ENCODE measurements around the gene DNAH10.

Gene DNAH10

GRCh38 chr12:123877968-123878367 lies 115.9 kb downstream of the DNAH10 start:
- peaks cover 2% of the 10 kb centered on the region for H3K27me3 ChIP-seq (ENCODE audit: insufficient read depth, insufficient read length)
- TF ChIP-seq SUZ12 (IDR thresholded peaks at IDR 0.05; ENCODE audit: extremely low read depth, insufficient read depth, insufficient read length), result no peak
- no peak for TF ChIP-seq YY1 (IDR thresholded peaks at IDR 0.05; ENCODE audit: insufficient read depth, insufficient read length)
- TF ChIP-seq ZNF274 (IDR thresholded peaks at IDR 0.05; ENCODE audit: low read depth, low read length), result no peak
- H3K9me3 ChIP-seq (ENCODE audit: insufficient read depth, low read length), result no peaks in the 10 kb centered on the region
- no peaks in the 10 kb centered on the region for H3K4me1 ChIP-seq (ENCODE audit: insufficient read depth, insufficient read length)
- no peak overlapping the region for H3K9ac ChIP-seq (ENCODE audit: insufficient read length, low read depth)
- no peak overlapping the region for H3K4me3 ChIP-seq (ENCODE audit: insufficient read length, low read depth)
- DNase-seq (ENCODE audit: low read depth, low spot score), result no peak
- H3K36me3 ChIP-seq (ENCODE audit: insufficient read depth, insufficient read length, low read length), result no peaks in the 10 kb centered on the region

DNA sequence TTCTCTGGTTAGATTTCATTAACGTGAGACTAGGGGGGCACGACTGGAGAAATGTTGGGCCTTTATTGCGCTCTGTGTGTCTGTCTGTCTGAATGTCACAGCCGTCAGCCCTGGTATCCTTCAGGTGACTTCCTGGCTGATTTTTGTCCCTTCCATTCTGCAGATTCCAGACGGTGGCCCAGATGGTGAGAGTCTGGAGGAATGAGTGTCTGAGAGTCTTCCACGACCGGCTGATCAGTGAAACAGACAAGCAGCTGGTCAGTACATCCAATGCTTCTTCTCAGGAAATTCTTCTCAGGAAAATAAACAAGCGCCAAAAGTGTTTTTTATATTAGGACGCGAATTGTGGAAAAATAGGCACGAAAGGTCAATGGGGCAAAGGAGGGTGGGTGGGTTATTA lies 117.0 kb downstream of the DNAH10 start:
- no peak overlapping the region for H3K9ac ChIP-seq (ENCODE audit: insufficient read length, low read depth)
- H3K4me1 ChIP-seq (ENCODE audit: insufficient read depth, insufficient read length), result no peaks in the 10 kb centered on the region
- H3K27me3 ChIP-seq (ENCODE audit: insufficient read depth, insufficient read length), result no peaks in the 10 kb centered on the region
- H3K36me3 ChIP-seq (ENCODE audit: insufficient read depth, insufficient read length, low read length), result no peaks in the 10 kb centered on the region
- DNase-seq (ENCODE audit: low read depth, low spot score), result no peak
- no peaks in the 10 kb centered on the region for H3K9me3 ChIP-seq (ENCODE audit: insufficient read depth, low read length)
- TF ChIP-seq ZNF274 (IDR thresholded peaks at IDR 0.05; ENCODE audit: low read depth, low read length), result no peak
- H3K4me3 ChIP-seq (ENCODE audit: insufficient read length, low read depth), result no peak overlapping the region

DNA sequence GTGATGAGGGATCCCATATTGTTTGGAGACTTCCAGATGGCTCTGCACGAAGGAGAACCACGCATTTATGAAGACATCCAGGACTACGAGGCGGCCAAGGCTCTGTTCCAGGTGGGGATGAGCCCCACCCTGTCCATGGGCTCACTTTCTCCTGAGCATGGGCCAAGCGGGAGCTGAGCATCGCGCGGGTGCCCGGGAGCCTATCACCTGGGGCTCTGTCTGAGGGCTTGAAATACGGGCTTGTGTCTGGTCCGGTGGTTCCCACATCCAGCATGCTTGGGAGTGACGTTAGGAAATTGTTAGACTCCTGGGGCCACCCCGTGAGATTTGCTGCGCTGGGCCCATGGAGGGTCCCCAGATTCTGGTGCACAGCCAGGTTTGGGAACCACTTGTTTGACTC lies 117.6 kb downstream of the DNAH10 start:
- TF ChIP-seq YY1 (IDR thresholded peaks at IDR 0.05; ENCODE audit: insufficient read depth, insufficient read length), result no peak
- no peak for TF ChIP-seq SUZ12 (IDR thresholded peaks at IDR 0.05; ENCODE audit: extremely low read depth, insufficient read depth, insufficient read length)
- no peak for TF ChIP-seq ZNF274 (IDR thresholded peaks at IDR 0.05; ENCODE audit: low read depth, low read length)
- DNase-seq (ENCODE audit: low read depth, low spot score), result no peak
- H3K4me3 ChIP-seq (ENCODE audit: insufficient read length, low read depth), result no peak overlapping the region
- H3K9me3 ChIP-seq (ENCODE audit: insufficient read depth, low read length), result no peaks in the 10 kb centered on the region
- no peak overlapping the region for H3K9ac ChIP-seq (ENCODE audit: insufficient read length, low read depth)
- no peaks in the 10 kb centered on the region for H3K36me3 ChIP-seq (ENCODE audit: insufficient read depth, insufficient read length, low read length)
- no peaks in the 10 kb centered on the region for H3K4me1 ChIP-seq (ENCODE audit: insufficient read depth, insufficient read length)
- no peaks in the 10 kb centered on the region for H3K27me3 ChIP-seq (ENCODE audit: insufficient read depth, insufficient read length)

GRCh38 chr12:123882161-123882705 lies 120.1 kb downstream of the DNAH10 start:
- no peak overlapping the region for H3K4me3 ChIP-seq (ENCODE audit: insufficient read length, low read depth)
- H3K9me3 ChIP-seq (ENCODE audit: insufficient read depth, low read length), result no peaks in the 10 kb centered on the region
- no peaks in the 10 kb centered on the region for H3K4me1 ChIP-seq (ENCODE audit: insufficient read depth, insufficient read length)
- no peak for DNase-seq (ENCODE audit: low read depth, low spot score)
- TF ChIP-seq YY1 (IDR thresholded peaks at IDR 0.05; ENCODE audit: insufficient read depth, insufficient read length) (no peak), SUZ12 (IDR thresholded peaks at IDR 0.05; ENCODE audit: extremely low read depth, insufficient read depth, insufficient read length) (no peak), ZNF274 (IDR thresholded peaks at IDR 0.05; ENCODE audit: low read depth, low read length) (no peak)
- no peaks in the 10 kb centered on the region for H3K36me3 ChIP-seq (ENCODE audit: insufficient read depth, insufficient read length, low read length)
- peaks cover 5% of the 10 kb centered on the region for H3K27me3 ChIP-seq (ENCODE audit: insufficient read depth, insufficient read length)
- no peak overlapping the region for H3K9ac ChIP-seq (ENCODE audit: insufficient read length, low read depth)

- TF ChIP-seq SUZ12 (IDR thresholded peaks at IDR 0.05; ENCODE audit: extremely low read depth, insufficient read depth, insufficient read length) (no peak), ZNF274 (IDR thresholded peaks at IDR 0.05; ENCODE audit: low read depth, low read length) (no peak), YY1 (IDR thresholded peaks at IDR 0.05; ENCODE audit: insufficient read depth, insufficient read length) (no peak)
- Histone ChIP-seq H3K27me3 (ENCODE audit: insufficient read depth, insufficient read length) (peaks cover 7% of the 10 kb centered on the region), H3K36me3 (ENCODE audit: insufficient read depth, insufficient read length, low read length) (no peaks in the 10 kb centered on the region), H3K4me3 (ENCODE audit: insufficient read length, low read depth) (no peak overlapping the region), H3K9ac (ENCODE audit: insufficient read length, low read depth) (no peak overlapping the region), H3K9me3 (ENCODE audit: insufficient read depth, low read length) (no peaks in the 10 kb centered on the region), H3K4me1 (ENCODE audit: insufficient read depth, insufficient read length) (no peaks in the 10 kb centered on the region)
- no peak for DNase-seq (ENCODE audit: low read depth, low spot score)
Observed at GRCh38 chr12:123886258-123886657, 124.2 kb downstream of the DNAH10 start.

GRCh38 chr12:123886931-123887582 lies 125.0 kb downstream of the DNAH10 start:
- Histone ChIP-seq H3K36me3 (ENCODE audit: insufficient read depth, insufficient read length, low read length) (no peaks in the 10 kb centered on the region), H3K27me3 (ENCODE audit: insufficient read depth, insufficient read length) (peaks cover 7% of the 10 kb centered on the region), H3K9me3 (ENCODE audit: insufficient read depth, low read length) (no peaks in the 10 kb centered on the region), H3K4me3 (ENCODE audit: insufficient read length, low read depth) (no peak overlapping the region), H3K4me1 (ENCODE audit: insufficient read depth, insufficient read length) (peaks cover 2% of the 10 kb centered on the region), H3K9ac (ENCODE audit: insufficient read length, low read depth) (no peak overlapping the region)
- TF ChIP-seq SUZ12 (IDR thresholded peaks at IDR 0.05; ENCODE audit: extremely low read depth, insufficient read depth, insufficient read length) (no peak), YY1 (IDR thresholded peaks at IDR 0.05; ENCODE audit: insufficient read depth, insufficient read length) (no peak), ZNF274 (IDR thresholded peaks at IDR 0.05; ENCODE audit: low read depth, low read length) (no peak)
- no peak for DNase-seq (ENCODE audit: low read depth, low spot score)

DNA sequence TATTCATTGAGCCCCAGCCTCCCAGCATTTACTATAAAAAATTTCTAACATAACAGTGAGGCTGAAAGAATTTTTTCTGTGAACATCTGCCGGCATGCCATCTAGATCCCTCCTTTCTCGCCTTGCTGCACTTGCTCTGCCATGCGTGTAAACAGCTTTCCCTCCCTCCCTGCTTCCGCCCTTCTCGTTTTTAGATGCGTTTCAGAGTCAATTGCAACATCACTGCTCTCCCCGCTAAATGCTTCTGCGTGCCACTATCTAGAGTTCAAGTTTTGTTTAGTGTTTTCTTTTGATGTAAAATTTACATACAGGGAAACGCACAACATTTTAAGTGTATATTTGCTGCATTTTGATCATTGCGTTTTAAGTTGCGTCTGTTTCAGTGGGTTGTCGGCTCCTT lies 126.9 kb downstream of the DNAH10 start:
- Histone ChIP-seq H3K4me3 (ENCODE audit: insufficient read length, low read depth) (no peak overlapping the region), H3K36me3 (ENCODE audit: insufficient read depth, insufficient read length, low read length) (no peaks in the 10 kb centered on the region), H3K27me3 (ENCODE audit: insufficient read depth, insufficient read length) (peaks cover 7% of the 10 kb centered on the region), H3K9me3 (ENCODE audit: insufficient read depth, low read length) (no peaks in the 10 kb centered on the region), H3K9ac (ENCODE audit: insufficient read length, low read depth) (no peak overlapping the region), H3K4me1 (ENCODE audit: insufficient read depth, insufficient read length) (peaks cover 9% of the 10 kb centered on the region)
- TF ChIP-seq SUZ12 (IDR thresholded peaks at IDR 0.05; ENCODE audit: extremely low read depth, insufficient read depth, insufficient read length) (no peak), ZNF274 (IDR thresholded peaks at IDR 0.05; ENCODE audit: low read depth, low read length) (no peak), YY1 (IDR thresholded peaks at IDR 0.05; ENCODE audit: insufficient read depth, insufficient read length) (no peak)
- DNase-seq (ENCODE audit: low read depth, low spot score), result no peak
